GM19351 (cell line): Measurements from ENCODE around the gene KIAA1958.
"Not testable (repeated sequence)": the region's sequence is repeated elsewhere in the genome, so short reads cannot be mapped to it uniquely, and the experiment has no call there.

Experiments used
- ATAC-seq: cut with Tn5 transposase; IDR thresholded peaks from one replicate; pipeline ENCODE4 v1.9.1; 2021; ENCODE audit warnings: mild to moderate bottlenecking, moderate library complexity; ENCODE audit not compliant: unreplicated experiment

KIAA1958 gene

DNA sequence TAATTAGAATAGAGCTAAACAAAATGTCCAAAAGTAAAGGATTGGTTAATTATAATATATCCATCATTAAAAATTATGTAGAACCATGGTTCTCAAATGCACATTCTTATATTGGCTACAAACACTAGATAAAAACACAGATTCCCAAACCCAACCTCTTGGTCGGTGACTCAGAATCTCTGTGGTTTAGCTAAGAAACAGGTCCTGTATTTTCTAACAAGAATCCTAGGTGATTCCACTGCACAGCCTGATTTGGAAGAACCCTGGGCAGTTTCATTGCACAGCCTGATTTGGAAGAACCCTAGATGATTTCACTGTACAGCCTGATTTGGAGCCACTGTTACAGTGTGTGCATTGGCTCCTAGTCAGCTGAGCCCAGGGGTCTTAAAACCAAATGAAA lies 67.9 kb downstream of the KIAA1958 start:
- ATAC-seq, result no peak

DNA sequence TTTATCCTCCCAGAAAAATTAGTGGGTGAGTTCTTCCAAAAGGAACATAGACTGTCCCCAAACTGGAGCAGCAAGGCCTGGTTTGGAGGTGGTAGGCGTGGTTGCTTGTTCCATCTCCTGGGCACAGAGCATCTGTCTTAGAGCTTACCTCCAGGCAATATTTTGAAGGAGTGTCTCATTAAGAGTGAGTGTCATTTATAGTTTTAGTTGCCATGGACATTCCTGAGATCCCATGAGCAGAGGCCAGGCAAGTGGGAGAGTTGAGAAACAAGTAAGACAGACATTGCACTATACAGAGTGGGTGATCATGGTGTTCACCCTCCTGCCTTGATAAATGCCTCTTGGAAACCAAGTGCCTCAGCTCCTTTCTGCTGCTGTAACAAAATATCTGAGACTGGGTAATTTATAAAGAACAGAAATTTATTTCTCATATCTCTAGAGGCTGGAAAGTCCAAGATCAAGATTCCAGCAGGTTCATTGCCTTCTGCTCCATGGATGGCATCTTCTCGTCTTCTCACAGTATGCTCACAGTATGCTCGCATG lies 68.5 kb downstream of the KIAA1958 start:
- no peak for ATAC-seq

GRCh38 chr9:112555844-112556482 lies 69.3 kb downstream of the KIAA1958 start:
- ATAC-seq, result no peak

DNA sequence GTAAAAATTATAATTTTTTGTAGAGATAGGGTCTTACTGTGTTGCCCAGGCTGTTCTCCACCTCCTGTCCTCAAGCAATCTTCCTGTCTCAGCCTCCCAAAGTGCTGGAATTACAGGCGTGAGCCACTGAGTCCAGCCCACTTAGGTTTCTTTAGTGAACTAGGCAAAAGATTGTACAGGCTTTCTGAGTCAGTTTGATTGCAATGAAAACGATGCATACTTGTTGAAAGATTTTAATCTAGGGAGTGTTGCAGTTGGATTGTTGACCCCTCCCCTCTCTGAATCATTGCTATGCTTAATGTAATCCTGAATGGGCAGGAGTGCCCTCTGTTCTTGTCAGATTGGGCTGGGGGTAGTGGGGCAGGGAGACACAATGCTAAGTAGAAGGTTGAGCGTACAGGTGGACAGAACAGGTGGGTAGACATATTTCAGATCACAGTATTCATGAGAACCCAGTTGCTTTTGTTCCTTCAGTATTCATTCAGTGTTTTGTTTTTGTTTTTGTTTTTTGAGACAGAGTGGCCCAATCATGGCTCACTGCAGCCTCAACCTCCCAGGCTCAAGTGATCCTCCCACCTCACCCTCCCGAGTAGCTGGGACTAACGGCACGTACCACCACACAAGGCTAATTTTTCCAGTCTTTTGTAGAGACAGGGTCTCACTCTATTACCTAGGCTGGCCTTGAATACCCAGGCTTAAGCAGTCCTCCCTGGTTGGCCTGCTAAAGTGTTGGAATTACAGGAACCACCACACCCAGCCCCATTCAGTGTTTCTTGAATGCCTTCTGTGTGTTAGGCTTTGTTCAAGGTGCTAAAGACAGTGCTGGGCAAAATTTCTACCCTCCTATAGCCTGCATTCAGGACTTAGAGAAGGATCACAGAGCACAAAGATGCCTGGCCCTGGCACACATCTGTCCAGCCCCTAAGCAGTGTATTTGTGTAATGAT lies 70.1 kb downstream of the KIAA1958 start:
- ATAC-seq, result no peak

DNA sequence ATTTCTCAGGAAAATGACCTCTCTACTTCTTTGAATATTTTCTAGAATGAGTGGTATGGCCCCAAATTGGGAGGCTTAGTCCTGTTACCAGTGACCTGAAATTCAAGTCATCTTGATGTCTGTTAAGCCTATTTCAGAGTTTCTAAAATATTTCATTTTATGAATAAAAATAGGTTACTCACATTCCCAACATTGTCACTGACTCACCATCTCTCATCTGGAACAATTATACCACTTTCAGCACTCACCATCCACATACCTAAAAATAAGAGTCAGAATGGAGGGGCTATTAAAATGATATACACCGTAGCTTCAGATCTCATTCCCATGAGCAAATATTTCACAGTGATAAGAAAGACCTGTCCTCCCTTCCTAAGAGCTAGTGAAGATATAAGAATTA lies 71.8 kb downstream of the KIAA1958 start:
- ATAC-seq, result no peak

DNA sequence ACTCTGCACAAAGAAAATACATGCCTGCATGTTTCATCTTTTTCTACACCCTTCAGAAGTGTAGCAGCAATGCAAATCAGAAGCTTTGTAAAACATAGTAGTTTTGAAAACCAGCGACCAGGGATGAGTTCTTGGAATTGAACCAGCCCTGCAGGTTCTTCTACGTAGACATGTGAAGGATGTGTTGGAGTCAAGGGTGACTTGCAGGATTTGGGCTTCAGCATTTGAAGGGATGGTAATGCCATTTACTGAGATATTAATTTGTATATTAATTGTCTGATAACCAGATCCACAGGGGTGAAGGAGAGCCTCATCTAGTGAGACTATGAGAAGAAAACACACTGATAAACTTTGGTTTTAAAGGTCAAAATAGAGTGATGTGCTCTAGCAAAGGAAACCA lies 72.4 kb downstream of the KIAA1958 start:
- ATAC-seq, result no peak

GRCh38 chr9:112559629-112560413 lies 73.2 kb downstream of the KIAA1958 start:
- no peak for ATAC-seq

DNA sequence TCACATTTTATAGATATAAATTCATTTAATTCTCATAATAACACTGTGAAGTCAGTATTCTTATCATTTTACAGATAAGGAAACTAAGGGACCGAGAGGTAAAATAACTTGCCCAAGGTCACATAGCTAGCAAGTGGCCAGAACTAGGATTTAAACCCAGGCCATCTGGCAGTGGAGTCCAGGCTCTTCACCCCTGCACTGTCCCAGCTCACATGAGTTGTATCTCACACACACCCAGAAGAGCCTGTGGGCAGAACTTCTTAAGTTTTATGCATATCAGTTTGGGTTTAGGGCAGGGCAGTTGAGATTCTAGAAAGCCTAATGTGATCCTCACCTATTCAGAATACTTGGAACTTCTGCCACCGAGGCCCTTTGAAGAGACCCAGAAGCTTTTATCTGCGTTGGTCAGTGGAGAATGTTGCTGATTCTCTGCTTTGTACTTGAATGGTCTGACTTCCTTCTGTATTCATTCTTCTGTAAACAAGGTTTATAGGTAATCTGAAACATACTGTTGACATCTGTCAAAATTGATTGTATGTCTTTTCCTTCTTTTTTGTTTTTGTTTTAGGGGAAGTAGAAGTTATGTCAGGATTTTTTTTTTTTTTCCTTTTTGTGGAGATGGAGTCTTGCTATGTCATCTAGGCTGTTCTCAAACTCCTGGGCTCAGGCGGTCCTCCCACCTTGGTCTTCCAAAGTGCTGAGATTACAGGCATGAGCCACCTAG lies 75.8 kb downstream of the KIAA1958 start:
- no peak for ATAC-seq

GRCh38 chr9:112569186-112569585 lies 82.6 kb downstream of the KIAA1958 start:
- no peak for ATAC-seq

DNA sequence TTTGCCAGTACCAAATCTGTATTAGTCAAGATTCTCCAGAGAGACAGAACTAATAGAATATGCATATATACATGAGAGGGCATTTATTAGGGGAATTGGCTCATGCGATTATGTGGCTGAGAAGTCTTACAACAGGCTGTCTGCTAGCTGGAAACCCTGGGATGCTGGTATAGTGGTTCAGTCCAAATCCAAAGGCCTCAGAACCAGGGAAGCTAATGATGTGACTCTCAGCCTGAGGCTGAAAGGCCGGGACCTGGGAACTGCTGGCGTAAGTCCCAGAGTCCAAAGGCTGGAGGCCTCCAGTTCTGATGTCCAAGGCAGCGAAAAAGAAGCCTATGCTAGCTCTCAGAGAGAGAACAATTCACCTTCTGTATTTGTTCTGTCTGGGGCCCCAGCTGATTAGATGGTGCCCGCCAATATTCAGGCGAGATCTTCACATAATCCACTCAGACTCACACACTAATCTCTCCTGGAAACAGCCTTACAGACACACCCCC lies 84.1 kb downstream of the KIAA1958 start:
- ATAC-seq, result no peak

DNA sequence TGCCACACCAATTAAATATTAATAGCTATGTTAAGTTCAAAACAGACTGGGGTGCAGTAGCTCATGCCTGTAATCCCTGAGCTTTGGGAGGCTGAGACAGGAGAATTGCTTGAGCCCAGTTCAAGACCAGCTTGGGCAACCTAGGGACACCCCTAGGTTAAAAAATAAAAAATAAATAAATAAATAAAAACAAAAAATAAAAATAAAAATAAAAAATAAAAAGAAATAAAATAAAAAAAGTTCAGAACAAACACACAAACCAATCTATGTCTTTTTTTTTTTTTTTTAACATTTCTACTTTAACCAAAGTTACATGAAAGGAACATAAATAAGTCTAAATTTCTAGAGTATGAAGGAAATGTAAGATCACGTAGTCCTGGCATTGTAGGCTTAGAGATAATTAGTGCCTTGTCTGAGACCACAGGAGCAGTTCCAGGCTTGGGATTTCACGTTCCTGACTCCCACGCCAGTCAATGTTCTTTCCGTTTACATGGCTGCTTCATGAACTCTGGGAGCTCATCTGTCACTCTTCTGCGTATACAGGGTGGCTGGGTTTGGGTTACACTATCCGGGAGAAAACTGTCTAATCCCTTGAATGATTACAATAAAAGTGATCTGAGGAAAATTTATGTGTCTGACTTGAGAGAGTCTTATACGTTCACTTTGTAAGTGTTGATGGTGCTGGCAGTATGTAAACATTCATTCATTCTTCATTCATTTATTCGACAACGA lies 85.2 kb downstream of the KIAA1958 start:
- ATAC-seq, result no peak

DNA sequence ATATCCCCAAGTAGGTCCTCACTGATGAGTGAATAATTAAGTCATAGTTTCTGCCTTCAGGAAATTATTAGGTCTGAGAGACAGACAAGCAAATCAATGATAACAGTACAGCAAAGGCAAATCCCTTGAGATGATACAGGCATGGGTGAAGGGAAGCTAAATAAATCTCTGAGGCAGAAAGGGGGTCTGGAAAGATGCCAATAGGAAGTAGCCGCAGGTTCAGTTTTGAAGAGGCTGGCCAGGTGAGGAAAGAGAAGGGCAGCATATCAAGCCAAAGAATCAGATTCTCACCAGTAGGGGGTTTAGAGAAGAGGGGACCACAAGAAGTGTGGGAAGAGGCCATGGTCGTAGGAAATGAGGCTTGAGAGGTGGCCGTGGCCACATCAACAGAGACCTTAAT lies 85.8 kb downstream of the KIAA1958 start:
- no peak for ATAC-seq

GRCh38 chr9:112574008-112574407 lies 87.4 kb downstream of the KIAA1958 start:
- no peak for ATAC-seq

DNA sequence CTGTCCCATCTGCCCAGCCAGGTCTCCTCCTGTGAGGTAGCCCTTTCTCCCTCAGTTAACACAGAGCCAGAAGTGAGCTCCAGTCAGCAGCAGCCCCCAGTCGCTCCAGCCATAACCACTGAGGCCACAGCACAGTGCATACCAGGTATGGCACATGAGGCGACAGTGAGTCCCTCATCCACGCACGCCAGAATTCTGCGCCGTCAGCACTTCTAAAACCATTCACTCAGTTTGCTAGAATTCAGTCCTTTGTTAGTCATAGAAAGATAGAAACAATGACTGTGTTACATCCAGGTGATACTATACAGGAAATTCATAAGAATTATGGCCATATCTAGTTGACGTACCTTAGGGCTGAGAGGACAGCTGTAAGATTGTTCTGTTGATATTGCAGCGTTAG lies 88.5 kb downstream of the KIAA1958 start:
- ATAC-seq, result no peak

- no peak for ATAC-seq
Measured at GRCh38 chr9:112581469-112582176, 95.0 kb downstream of the KIAA1958 start.

DNA sequence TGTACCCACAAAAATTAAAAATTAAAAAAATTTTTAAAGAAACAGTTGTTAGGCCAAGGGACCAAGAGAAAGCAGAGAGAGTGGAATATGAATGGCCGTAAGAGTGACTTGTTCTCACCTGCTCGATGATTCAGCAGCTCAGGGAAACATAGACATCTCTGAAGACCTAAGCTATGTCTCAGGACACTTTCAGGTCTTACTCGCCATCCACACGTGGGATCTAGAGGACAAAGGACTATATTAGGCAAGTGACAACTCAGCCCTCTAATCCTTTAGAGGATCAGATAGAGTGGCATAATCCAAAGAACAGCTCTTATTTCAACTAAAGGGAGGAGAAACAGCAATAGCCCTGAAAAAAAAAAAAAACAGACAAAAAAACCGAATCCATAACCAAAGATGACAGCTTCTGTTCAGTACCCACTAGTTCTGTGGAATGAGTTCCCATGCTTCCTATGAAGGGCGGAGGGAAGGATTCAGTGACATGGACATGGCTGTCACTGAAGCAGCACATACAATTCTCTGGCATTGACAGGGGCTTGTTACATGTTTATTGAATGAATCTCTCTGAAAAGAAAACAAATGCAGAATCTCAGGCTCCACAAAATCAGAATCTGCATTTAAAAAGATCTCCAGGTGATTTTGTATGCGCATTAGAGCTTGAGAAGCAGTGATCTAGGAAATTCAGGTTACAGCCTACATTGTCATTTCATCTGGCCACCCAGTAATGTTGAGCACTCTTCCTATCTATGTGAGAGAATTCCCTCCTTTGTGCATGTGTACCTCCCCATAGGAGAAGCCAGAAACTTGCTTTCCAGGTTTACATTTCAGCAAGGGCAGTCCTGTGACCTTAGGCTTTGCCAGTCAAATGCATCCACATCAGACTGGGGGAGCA lies 96.0 kb downstream of the KIAA1958 start:
- ATAC-seq, result no peak

DNA sequence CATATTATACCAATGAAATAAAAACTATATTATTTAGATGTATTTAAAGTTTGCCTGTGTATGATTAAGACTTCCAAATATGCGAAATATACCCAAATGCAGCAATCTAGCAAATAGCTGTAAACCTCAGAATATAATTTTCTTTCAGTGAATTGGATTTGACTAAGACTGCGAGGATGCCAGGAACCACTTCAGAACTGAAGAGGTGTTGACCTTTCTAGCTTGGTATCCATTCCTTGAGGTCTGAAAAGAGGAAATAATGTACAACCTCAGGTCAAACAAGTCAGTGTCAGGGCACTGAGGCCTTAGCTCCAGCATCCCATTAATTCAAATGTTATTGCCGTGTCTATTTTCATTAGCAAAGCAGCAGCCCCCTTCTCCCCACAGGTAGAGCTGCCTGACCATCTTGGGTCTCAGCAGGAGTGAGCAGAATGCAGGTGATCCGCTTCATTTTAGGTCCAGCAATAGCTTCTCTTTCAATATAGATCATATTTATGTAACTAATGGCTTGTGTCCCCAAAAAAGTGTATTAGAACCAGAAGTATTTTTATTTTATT lies 100.0 kb downstream of the KIAA1958 start:
- no peak for ATAC-seq

- not testable (repeated sequence) for ATAC-seq
Measured at GRCh38 chr9:112591875-112592274, 105.2 kb downstream of the KIAA1958 start.
